IMR-90 (cell line): ENCODE data around the gene ATP6V1A. TPM values are rescaled to one million over a fixed set of nuclear protein-coding genes. Genes with fewer than 3 reads are reported as not detected.

Experiments
- ATAC-seq: fragments of 200-7000 bp; cut with Tn5 transposase; 2 replicates; pipeline ENCODE4 v1.9.1; 2020; ENCODE audit warnings: low read depth, mild to moderate bottlenecking, moderate library complexity
- BruUV-seq: library from RNA; stranded (reverse); fragments of 400-500 nt; replicated peaks from 2 replicates; lab custom pipeline; 2021; lab: Mats Ljungman, UMichigan
- CTCF ChIA-PET: fragments of 300-600 bp; formaldehyde crosslinking; extraction: SDS; loops from one replicate; lab custom pipeline; 2021; ENCODE audit warnings: antibody characterized with exemption; lab: Yijun Ruan, JAX
- POLR2A ChIA-PET: fragments of 300-600 bp; sonication (Branson Sonifier 250); formaldehyde crosslinking; loops from one replicate; lab custom pipeline; 2022; ENCODE audit warnings: antibody characterized with exemption; ENCODE audit not compliant: unreplicated experiment; lab: Charles Lee
- DNase-seq: peaks from one replicate; pipeline ENCODE4 v3.0.0; 2013
- H2AFZ ChIP-seq: replicated peaks from 2 replicates; pipeline ENCODE3; 2013; ENCODE audit warnings: low read length, mild to moderate bottlenecking; ENCODE audit not compliant: poor library complexity
- H2AK5ac ChIP-seq: 2 replicates; pipeline ENCODE4 v1.6.1; 2013; ENCODE audit warnings: low read depth, low read length, inconsistent platforms
- H2AK9ac ChIP-seq: replicated peaks from 2 replicates; pipeline ENCODE3; 2013; ENCODE audit warnings: mild to moderate bottlenecking, low read depth, low read length, moderate library complexity; ENCODE audit not compliant: poor library complexity
- H2BK120ac ChIP-seq: 2 replicates; pipeline ENCODE4 v1.6.1; 2013; ENCODE audit warnings: low read depth, low read length, inconsistent platforms
- H2BK15ac ChIP-seq: 3 replicates; pipeline ENCODE4 v1.6.1; 2013; ENCODE audit warnings: low read depth, low read length, inconsistent platforms
- H2BK20ac ChIP-seq: 2 replicates; pipeline ENCODE4 v1.6.1; 2013; ENCODE audit warnings: low read depth, mild to moderate bottlenecking, inconsistent platforms, low read length, moderate library complexity
- H2BK5ac ChIP-seq: 2 replicates; pipeline ENCODE4 v1.6.1; 2013; ENCODE audit warnings: mild to moderate bottlenecking, low read depth, low read length, inconsistent platforms; ENCODE audit not compliant: poor library complexity, severe bottlenecking
- H3K14ac ChIP-seq: replicated peaks from 2 replicates; pipeline ENCODE4 v1.6.1; 2013; ENCODE audit warnings: low read depth, low read length, inconsistent platforms
- H3K18ac ChIP-seq: 2 replicates; pipeline ENCODE4 v1.6.1; 2013; ENCODE audit warnings: low read depth, low read length, control low read depth
- H3K23ac ChIP-seq: 2 replicates; pipeline ENCODE4 v1.6.1; 2013; ENCODE audit warnings: low read depth, low read length, inconsistent platforms
- H3K27ac ChIP-seq: 2 replicates; pipeline ENCODE4 v1.5.1; 2013; ENCODE audit warnings: mild to moderate bottlenecking, control low read depth, low read length; ENCODE audit not compliant: insufficient read depth
- H3K27me3 ChIP-seq: 2 replicates; pipeline ENCODE4 v1.6.1; 2013; ENCODE audit warnings: low read length; ENCODE audit not compliant: control insufficient read depth, insufficient read depth
- H3K36me3 ChIP-seq: 2 replicates; pipeline ENCODE4 v1.6.1; 2013; ENCODE audit warnings: low read length, mixed read lengths; ENCODE audit not compliant: control insufficient read depth, insufficient read depth
- H3K4ac ChIP-seq: 2 replicates; pipeline ENCODE4 v1.6.1; 2013; ENCODE audit warnings: low read depth, low read length, inconsistent platforms
- H3K4me1 ChIP-seq: 2 replicates; pipeline ENCODE4 v1.6.1; 2013; ENCODE audit warnings: low read length, mixed read lengths; ENCODE audit not compliant: control insufficient read depth, insufficient read depth
- H3K4me2 ChIP-seq: 2 replicates; pipeline ENCODE4 v1.6.1; 2013; ENCODE audit warnings: low read depth, mild to moderate bottlenecking, control low read depth, low read length, moderate library complexity
- H3K4me3 ChIP-seq: 2 replicates; pipeline ENCODE4 v1.5.1; 2013; ENCODE audit warnings: low read depth, mild to moderate bottlenecking, control low read depth, low read length, moderate library complexity; ENCODE audit not compliant: insufficient read depth
- H3K56ac ChIP-seq: 2 replicates; pipeline ENCODE4 v1.6.1; 2013; ENCODE audit warnings: low read length, inconsistent platforms; ENCODE audit not compliant: insufficient read depth; ENCODE audit errors: extremely low read depth
- H3K79me1 ChIP-seq, 2 experiments: 2 replicates each; pipeline ENCODE4 v1.6.1; 2013; ENCODE audit warnings: low read length in 2 of 2, inconsistent platforms in 1 of 2, low read depth in 1 of 2
- H3K9ac ChIP-seq: 2 replicates; pipeline ENCODE4 v1.6.1; 2013; ENCODE audit warnings: low read depth, low read length, control low read depth
- H3K9me1 ChIP-seq: 2 replicates; pipeline ENCODE4 v1.6.1; 2013; ENCODE audit warnings: low read length, inconsistent platforms; ENCODE audit not compliant: insufficient read depth
- H3K9me3 ChIP-seq: 2 replicates; pipeline ENCODE4 v1.6.1; 2013; ENCODE audit warnings: low read length; ENCODE audit not compliant: control insufficient read depth, insufficient read depth
- H4K20me1 ChIP-seq: 2 replicates; pipeline ENCODE4 v1.6.1; 2013; ENCODE audit warnings: low read length, inconsistent platforms; ENCODE audit not compliant: insufficient read depth
- H4K5ac ChIP-seq: 2 replicates; pipeline ENCODE4 v1.6.1; 2013; ENCODE audit warnings: mild to moderate bottlenecking, low read depth, low read length, control low read depth
- H4K8ac ChIP-seq, 2 experiments: 2 replicates each; pipeline ENCODE4 v1.6.1; 2013; ENCODE audit warnings: low read depth in 2 of 2, low read length in 2 of 2, control low read depth in 1 of 2, inconsistent platforms in 1 of 2
- H4K91ac ChIP-seq: 2 replicates; pipeline ENCODE4 v1.6.1; 2013; ENCODE audit warnings: low read depth, low read length, inconsistent platforms; ENCODE audit not compliant: insufficient read depth
- BHLHE40 ChIP-seq: fragments of 150-350 bp; IDR thresholded peaks from 2 replicates; pipeline ENCODE4 v1.6.1; 2016; ENCODE audit warnings: mild to moderate bottlenecking, low read depth, low read length
- CHD1 ChIP-seq: IDR thresholded peaks from 2 replicates; pipeline ENCODE4 v1.6.1; 2012; ENCODE audit warnings: low read depth, low read length, improper control_type of control experiment
- CTCF ChIP-seq: conservative IDR thresholded peaks from 2 replicates; pipeline ENCODE4 v1.5.1; 2012; ENCODE audit warnings: mild to moderate bottlenecking, low read depth, low read length, improper control_type of control experiment
- ELK1 ChIP-seq: fragments of 150-350 bp; IDR thresholded peaks from 2 replicates; pipeline ENCODE4 v1.6.1; 2016; ENCODE audit warnings: low read depth, mild to moderate bottlenecking, low read length, moderate library complexity, borderline replicate concordance
- FOS ChIP-seq: fragments of 150-350 bp; IDR thresholded peaks from 2 replicates; pipeline ENCODE4 v1.6.1; 2016; ENCODE audit warnings: low read depth, low read length
- MAZ ChIP-seq: IDR thresholded peaks from 2 replicates; pipeline ENCODE4 v1.6.1; 2012; ENCODE audit warnings: low read depth, mild to moderate bottlenecking, low read length, improper control_type of control experiment, moderate library complexity, borderline replicate concordance
- NFE2L2 ChIP-seq: fragments of 150-350 bp; IDR thresholded peaks from 2 replicates; pipeline ENCODE4 v1.6.1; 2016; ENCODE audit warnings: low read depth, mild to moderate bottlenecking, low read length
- POLR2A ChIP-seq: IDR thresholded peaks from 2 replicates; pipeline ENCODE4 v1.6.1; 2012; ENCODE audit warnings: mild to moderate bottlenecking, low read depth, low read length
- RAD21 ChIP-seq: IDR thresholded peaks from 2 replicates; pipeline ENCODE4 v1.6.1; 2012; ENCODE audit warnings: low read length, improper control_type of control experiment
- RCOR1 ChIP-seq: IDR thresholded peaks from 2 replicates; pipeline ENCODE4 v1.6.1; 2012; ENCODE audit warnings: mild to moderate bottlenecking, low read length, improper control_type of control experiment; ENCODE audit not compliant: insufficient replicate concordance
- RFX5 ChIP-seq: IDR thresholded peaks from 2 replicates; pipeline ENCODE4 v1.8.0; 2012; ENCODE audit warnings: low read depth, mild to moderate bottlenecking, low read length, moderate library complexity
- USF2 ChIP-seq: fragments of 150-350 bp; IDR thresholded peaks from 2 replicates; pipeline ENCODE4 v1.6.1; 2017; ENCODE audit warnings: mild to moderate bottlenecking, antibody characterized with exemption, low read length, low read depth
- WGBS, 2 experiments: methylation state at CpG; one replicate each; pipeline versions ENCODE4 v1.1.5 to v1.1.7; 2013; ENCODE audit warnings: missing lambda C conversion rate in 2 of 2; ENCODE audit not compliant: insufficient read length in 1 of 2; ENCODE audit errors: extremely low coverage in 2 of 2; 5-methylcytosine and 5-hydroxymethylcytosine counted together
- dilution Hi-C: fragments of 300-500 bp; cut with HindIII; formaldehyde crosslinking; loops from one replicate; pipeline ENCODE4 v1.14.3; 2018; ENCODE audit warnings: low sequenced_read_pairs; ENCODE audit not compliant: unreplicated experiment
- in situ Hi-C: fragments of 300-500 bp; cut with MboI; formaldehyde crosslinking; loops from 3 replicates; pipeline ENCODE4 v1.14.3; 2019; ENCODE audit warnings: low sequenced_read_pairs, inconsistent platforms, mixed read lengths
- intact Hi-C: fragments of 100-400 bp; cut with micrococcal nuclease; formaldehyde crosslinking; loops from 2 replicates; pipeline ENCODE4 v1.10.0; 2022
- polyA plus RNA-seq, 3 experiments: library from polyadenylated mRNA; depleted of rRNA; stranded (reverse); fragments of >200 nt; gene quantifications; 2 replicates each; pipeline ENCODE4 v1.2.3, GENCODE V29; 2012; ENCODE audit warnings: low replicate concordance in 1 of 3
- total RNA-seq: library from RNA; depleted of rRNA; stranded (reverse); fragments of >200 nt; gene quantifications from 2 replicates; pipeline ENCODE4 v1.2.3, GENCODE V29; 2012

Gene ATP6V1A
- total and polyA plus RNA-seq, 2 of the 4 experiments (the other 2 are of a cell fraction): 15.1 to 98.0 TPM

GRCh38 chr3:113829576-113830354, 82.9 kb downstream of the ATP6V1A start:
- peak overlapping the region; percentile 44; the same call in 1 of the 3 replicates for H2BK15ac ChIP-seq
- peaks cover 6% of the 10 kb centered on the region for H3K4me1 ChIP-seq
- no peak overlapping the region for H3K56ac ChIP-seq
- H3K9me1 ChIP-seq: peaks cover 4% of the 10 kb centered on the region; the same call in 1 of the 2 replicates
- H3K23ac ChIP-seq: peak overlapping the region; percentile 14
- peak overlapping the region; percentile 11; the same call in 1 of the 2 replicates for H4K91ac ChIP-seq
- no peak overlapping the region for H3K4me2 ChIP-seq
- H2AFZ ChIP-seq: no peak overlapping the region
- H3K27ac ChIP-seq: no peak overlapping the region
- ChIA-PET POLR2A (interaction anchor here (0.6 kb wide), 1 partner anchor 571 kb away, joined by 8 read pairs; no protein-coding TSS in a partner anchor), CTCF (no interaction called here)
- dilution Hi-C loops: no loop called here
- in situ Hi-C loops: no loop called here
- peak overlapping the region in 1 of 2 experiments; percentile 48; a peak in 1 of 4 replicates for H4K8ac ChIP-seq
- H2AK9ac ChIP-seq: no peak overlapping the region
- WGBS, 2 experiments: 100% methylated on average over 1 of the region's 10 CpGs; no CpG with 5 or more reads in 1 of the 2 experiments
- no peaks in the 10 kb centered on the region for H3K27me3 ChIP-seq
- no peak overlapping the region; the same call in 1 of the 2 replicates for H3K18ac ChIP-seq
- H3K9ac ChIP-seq: no peak overlapping the region
- H3K36me3 ChIP-seq: no peaks in the 10 kb centered on the region
- H2BK120ac ChIP-seq: peak overlapping the region; percentile 84
- H3K4me3 ChIP-seq: no peak overlapping the region
- ATAC-seq (no peak), DNase-seq (no peak)
- H3K14ac ChIP-seq: peak overlapping the region; percentile 65
- no TSS peak for BruUV-seq
- H2AK5ac ChIP-seq: peak overlapping the region; percentile 81; the same call in 1 of the 2 replicates
- H2BK20ac ChIP-seq: peak overlapping the region; percentile 84
- intact Hi-C loops: no loop called here
- peak overlapping the region; percentile 65 for H2BK5ac ChIP-seq
- H3K4ac ChIP-seq: peak overlapping the region; percentile 68
- H4K5ac ChIP-seq: no peak overlapping the region
- 0 out of 4 replicates have a peak, but pooled peaks cover 0 to 3% of the 10 kb centered on the region in 2 experiments for H3K79me1 ChIP-seq
- H3K9me3 ChIP-seq: no peaks in the 10 kb centered on the region
- H4K20me1 ChIP-seq: no peaks in the 10 kb centered on the region
- TF ChIP-seq NFE2L2 (no peak), RCOR1 (no peak), BHLHE40 (no peak), ELK1 (no peak), USF2 (no peak), POLR2A (no peak), FOS (no peak), RFX5 (no peak), RAD21 (no peak), CHD1 (no peak), MAZ (no peak), CTCF (no peak)
